Measurements from ENCODE around the gene NEUROD1.
A peak's percentile ranks its signal among the peaks of the same experiment; 100 is the strongest.
"Not testable (repeated sequence)": the region's sequence is repeated elsewhere in the genome, so short reads cannot be mapped to it uniquely, and the experiment has no call there.

The NEUROD1 gene

DNA sequence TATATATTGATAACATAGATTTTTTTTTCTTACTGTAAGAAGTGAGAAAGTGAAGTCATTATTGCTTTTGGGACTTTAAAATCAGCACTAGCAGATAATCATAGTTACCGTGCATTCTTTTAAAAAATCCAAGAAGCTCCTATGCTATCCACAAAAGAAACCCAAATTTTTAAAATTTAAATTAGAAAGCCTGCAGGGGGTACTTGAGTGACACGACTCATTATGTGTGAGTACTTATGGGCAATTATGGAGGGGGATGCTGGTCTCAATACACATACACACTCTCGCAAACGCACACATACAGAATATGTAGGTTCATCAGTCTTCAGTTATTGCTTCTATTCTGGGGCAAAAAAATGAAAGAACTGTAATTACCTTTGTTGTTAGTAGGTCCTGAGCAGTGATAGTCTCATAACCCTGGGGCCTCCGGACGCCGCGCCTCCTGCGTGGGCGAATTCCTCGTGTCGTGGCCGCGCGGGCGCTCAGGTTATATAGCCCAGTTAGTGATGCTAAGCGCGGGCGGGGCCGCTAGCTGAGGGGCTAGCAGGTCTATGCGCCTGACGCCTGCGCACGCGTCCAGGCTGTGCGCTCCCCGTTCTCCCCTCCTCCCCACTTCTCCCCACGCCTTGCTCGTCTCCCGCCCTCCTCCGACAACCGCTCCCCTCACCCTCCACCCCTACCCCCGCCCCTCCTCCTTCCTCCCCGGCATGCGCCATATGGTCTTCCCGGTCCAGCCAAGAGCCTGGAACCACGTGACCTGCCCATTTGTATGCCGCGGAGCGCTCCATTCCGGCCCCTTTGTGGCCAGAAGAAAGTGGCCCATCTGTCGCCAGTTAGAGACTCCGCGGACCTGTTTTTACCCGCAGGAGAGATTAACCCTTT lies at the start of gene NEUROD1:
NEUROD1 (minus strand) TSS at position 463 of the 882 bp plus-strand sequence. CDS start 1,657 bp downstream, outside the sequence.
- DNase-seq, result peak; percentile 97

GRCh38 chr2:181725476-181725875 lies 45.2 kb upstream of the NEUROD1 start:
- DNase-seq, result no peak

DNA sequence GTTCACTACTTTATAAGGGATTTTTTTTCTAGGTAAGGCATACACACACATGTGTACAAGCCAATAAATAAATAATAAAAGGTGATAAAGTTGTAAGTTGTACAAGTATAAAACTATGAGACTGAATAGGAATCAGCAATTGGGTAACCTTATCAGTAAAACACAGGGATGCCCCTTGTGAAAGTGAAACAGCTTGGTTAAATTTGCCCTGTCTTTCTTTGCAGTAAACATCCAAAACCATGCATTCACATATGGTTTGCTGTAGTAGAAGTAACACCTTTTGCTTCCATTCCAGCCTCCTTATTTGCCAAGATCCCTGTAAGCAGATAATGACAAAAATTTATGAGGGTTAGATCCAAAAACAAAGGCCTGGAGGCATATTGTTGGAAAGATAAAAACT lies 44.3 kb upstream of the NEUROD1 start:
- DNase-seq, result no peak

DNA sequence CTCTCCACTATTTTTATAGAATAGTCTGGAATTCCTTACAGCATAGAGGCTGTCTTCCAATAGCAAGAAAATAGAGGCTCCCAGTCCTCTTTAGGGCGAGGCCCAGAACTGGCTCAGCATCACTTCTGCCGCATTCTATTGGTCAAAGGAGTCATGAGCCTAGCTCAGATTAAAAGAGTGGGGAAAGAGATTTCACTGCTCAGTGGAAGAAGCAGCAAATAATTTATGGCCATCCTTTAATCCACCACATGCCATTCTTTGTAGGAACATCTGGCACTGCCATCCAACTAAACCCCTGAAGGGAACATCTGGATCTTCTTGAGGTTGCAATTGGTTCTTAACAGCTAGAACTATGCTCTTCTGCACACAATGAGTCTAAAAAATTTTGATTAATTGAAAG lies 43.4 kb upstream of the NEUROD1 start:
- no peak for DNase-seq

DNA sequence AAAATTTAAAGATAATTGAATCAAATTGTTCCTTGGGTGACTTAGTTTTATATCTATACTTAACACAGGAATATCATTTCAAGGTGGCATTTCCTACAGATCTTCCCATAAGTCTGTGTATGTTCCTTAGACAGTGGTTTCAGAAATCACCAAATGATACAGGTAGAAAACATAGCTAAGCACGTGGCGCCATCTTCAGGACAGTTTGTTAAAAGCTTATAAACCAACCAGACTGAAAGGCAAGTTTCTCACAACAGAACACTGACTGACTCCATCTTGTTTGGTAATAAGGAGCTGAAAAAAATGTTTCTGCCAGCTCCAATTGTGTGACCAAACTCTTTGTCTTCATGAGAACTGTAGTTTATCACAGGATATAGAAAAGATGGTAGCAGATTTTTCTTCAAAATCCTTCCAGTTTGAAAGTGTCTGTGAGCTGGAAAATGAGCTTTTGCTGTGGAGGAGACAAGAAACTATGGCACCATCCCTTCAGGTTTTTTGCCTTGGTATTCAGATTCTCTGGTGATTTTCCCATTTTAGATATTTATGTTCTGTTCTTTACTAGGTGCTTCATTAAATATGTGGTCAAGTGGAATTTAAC lies 34.8 kb upstream of the NEUROD1 start:
- peak; percentile 77 for DNase-seq

- DNase-seq, result not testable (repeated sequence)
Observed at GRCh38 chr2:181711051-181711450, 30.7 kb upstream of the NEUROD1 start.

- not testable (repeated sequence) for DNase-seq
Observed at GRCh38 chr2:181702519-181702918, 22.2 kb upstream of the NEUROD1 start.

- no peak for DNase-seq
Observed at GRCh38 chr2:181698223-181698622, 17.9 kb upstream of the NEUROD1 start.

- DNase-seq, result no peak
Observed at GRCh38 chr2:181697571-181697970, 17.3 kb upstream of the NEUROD1 start.

GRCh38 chr2:181697126-181697525 lies 16.8 kb upstream of the NEUROD1 start:
- DNase-seq, result no peak

- peak; percentile 46 for DNase-seq
Observed at GRCh38 chr2:181694271-181694670, 14.0 kb upstream of the NEUROD1 start.

DNA sequence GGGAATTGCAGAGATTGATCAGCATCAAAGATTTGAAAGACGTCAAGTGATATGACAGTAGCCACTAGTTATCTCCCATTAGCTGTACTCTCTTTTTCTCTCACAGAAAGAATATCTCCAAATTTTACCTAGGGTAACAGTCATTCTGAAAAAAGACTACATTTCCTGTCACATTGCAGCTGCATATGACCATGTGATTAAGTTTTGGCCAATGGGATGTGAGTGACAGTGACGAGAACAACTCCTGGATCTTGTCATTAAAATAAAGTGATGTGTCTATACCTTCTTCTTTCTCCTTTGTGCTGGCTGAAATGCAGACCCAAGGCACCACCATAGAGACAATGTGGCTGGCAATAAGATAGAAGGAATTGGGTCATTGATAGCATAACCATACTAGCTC lies 10.5 kb upstream of the NEUROD1 start:
- no peak for DNase-seq

DNA sequence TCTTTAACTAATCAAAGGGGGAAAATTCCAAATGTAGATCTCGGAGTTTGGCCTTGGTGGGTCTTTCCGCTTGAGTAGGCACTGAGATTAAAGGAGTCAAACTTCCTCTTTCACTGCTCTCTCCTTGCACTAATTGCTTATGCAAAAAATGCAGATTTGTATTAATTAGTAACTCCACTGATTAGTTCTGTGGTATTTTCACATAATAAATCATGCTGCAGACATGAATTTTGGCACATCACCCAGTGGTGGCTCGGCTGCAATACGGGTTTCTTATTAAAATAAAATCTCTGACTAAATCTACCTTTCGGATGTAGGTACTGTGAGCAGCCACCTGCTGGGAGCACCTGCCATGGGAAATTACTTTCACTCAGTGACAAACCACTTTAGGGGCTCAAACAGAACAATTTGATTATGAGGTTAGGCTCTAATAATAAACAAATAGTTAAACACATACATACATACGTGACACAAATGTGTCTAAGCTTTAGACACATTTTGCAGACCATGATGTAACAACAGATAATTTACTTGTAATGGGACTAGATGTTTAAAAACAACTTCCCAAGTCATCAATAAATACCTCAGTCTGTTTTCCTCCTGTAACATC lies 6.4 kb upstream of the NEUROD1 start:
- no peak for DNase-seq

GRCh38 chr2:181685150-181685688 lies 4.9 kb upstream of the NEUROD1 start:
- no peak for DNase-seq

DNA sequence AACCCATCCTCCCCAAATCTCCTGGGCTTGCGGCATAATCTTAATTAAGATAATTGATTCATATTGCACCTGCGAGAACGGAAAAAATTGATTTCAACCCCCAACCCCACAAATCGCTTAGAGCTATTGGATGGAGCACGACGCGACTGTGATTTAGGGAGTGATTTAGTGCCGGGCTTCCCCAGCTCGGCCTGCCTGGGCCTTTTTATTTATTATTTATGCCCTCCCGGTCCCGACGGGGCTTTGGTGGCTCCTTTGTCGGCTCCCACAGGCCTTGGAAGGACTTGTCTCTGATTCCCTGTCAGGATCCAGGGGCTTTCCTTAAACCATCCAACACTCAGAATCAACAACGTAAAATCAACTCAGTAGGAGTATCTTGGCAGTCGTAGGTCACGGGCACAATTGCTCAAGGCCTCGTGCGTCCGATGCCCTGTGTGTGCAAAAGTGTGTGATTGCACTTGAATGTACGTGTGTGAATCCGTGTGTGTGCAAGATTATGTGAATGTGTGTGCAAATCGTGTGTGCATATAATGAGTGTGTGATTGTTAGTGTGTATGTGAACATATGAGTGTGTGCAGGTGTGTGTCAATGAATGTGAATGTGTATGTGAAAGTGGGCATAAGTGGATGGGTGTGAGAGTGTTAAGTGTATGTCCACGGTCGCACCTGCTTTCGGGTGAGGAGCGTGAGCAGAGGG lies 4.3 kb upstream of the NEUROD1 start:
- DNase-seq, result no peak

GRCh38 chr2:181683518-181684453 lies 3.5 kb upstream of the NEUROD1 start:
- no peak for DNase-seq

- DNase-seq, result no peak
Observed at GRCh38 chr2:181682795-181683517, 2.6 kb upstream of the NEUROD1 start.

DNA sequence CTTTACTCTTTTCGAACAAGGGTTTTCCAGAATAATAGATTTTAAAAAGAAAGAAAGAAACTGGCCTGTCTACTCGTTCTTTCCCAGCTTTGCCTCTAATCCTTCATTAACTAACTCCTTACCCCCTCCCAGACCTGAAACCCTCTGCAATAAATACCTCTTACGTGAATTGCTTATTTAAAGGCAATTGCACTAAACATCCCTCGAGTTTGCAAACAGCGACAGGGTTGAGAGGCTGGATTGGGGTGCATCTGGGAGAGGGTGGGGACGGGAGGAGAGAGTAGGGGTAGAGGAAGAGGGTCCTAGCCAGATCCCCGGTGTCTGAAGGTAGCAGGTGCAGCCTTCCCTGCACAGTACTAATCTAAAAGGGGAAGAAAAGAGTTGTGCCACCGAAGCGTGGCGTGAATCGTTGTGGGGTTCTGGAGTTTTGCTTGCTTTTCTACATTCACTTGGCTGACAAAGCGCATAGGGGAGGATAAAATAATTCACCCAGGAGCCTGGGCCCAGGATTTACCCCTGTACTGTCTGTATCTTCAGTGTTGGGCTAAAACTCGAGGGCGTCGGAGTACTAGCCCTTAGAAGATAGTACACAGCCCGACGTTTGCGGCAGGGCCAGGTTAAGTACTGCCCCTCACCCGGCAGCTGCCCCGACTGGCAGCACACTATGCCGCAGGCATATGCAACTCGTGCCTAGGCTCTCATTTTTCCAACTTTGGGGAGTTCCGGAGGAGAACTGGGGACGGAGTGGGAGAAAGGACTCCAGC lies 1.9 kb upstream of the NEUROD1 start:
- no peak for DNase-seq

DNA sequence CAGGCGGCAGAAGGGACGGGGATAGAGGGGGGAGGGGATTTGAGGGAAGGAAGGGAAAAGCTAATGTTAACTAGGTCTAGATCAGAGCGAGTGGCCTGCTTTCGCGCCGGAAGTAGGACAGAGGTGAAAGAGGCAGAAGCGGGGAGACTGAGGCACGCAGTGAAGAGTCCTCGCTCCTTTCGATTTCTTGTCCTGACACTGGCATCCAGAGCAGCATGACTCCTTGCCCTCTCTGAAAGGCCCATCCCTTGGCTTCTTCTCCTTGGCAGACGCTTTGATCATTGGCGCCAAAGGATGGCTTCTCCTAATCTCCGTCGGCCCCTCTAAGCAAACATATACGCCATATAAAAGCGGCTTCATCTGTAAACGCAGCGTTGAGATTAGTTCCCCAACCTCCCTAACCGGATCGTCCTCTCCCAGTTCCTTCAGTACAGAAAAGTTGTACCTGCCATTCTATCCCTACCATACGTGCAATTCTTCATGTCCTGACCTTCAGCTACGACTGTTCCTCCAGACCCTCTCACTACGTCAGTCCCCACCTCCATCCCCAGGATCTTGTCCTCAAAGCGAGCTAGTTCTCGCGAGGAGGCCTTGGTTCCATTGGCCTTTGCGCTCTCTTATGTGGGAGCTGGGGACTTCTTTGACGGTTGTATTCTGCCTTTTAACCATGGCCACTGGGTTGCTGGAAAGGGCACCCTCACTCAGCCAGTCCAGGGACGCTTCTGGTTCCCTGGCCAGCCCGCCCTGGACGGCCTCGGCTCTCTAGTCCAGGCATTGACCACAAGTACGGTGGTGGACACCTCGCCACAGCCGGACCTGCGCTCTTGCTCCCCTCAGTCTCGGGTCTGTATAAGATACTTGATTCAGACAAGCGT lies 857 bp upstream of the NEUROD1 start:
- peak; percentile 88 for DNase-seq
